Measurements from ENCODE around the gene ZNF8.

DNA sequence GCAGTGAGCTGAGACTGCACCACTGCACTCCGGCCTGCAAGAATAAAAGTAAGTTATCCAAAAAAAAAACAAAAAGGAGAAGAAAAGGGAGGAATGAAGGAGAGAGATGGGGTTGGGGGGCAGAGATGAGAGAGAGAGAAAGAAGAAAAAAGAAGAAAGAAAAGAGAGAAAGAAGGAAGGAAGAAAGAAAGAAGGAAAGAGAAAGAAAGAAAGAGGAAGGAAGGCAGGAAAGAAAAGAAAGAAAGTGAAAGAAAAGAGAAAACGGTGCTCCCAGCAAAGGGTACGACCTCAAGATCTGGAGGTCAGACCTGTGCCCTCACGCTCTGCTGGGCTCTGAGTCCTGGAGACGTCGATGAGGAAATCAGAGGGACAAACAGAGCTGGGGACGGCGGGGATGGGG, 70.8 kb downstream of the ZNF8 start:
- TF ChIP-seq, protein P1, sequence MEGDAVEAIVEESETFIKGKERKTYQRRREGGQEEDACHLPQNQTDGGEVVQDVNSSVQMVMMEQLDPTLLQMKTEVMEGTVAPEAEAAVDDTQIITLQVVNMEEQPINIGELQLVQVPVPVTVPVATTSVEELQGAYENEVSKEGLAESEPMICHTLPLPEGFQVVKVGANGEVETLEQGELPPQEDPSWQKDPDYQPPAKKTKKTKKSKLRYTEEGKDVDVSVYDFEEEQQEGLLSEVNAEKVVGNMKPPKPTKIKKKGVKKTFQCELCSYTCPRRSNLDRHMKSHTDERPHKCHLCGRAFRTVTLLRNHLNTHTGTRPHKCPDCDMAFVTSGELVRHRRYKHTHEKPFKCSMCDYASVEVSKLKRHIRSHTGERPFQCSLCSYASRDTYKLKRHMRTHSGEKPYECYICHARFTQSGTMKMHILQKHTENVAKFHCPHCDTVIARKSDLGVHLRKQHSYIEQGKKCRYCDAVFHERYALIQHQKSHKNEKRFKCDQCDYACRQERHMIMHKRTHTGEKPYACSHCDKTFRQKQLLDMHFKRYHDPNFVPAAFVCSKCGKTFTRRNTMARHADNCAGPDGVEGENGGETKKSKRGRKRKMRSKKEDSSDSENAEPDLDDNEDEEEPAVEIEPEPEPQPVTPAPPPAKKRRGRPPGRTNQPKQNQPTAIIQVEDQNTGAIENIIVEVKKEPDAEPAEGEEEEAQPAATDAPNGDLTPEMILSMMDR (IDR thresholded peaks at IDR 0.05), result no peak
- no peak for TF ChIP-seq POLR2A (IDR thresholded peaks at IDR 0.05)
- no peak for TF ChIP-seq POLR2AphosphoS5 (IDR thresholded peaks at IDR 0.05)
